ENCODE measurements around the gene MED12L. TPM values are rescaled to one million over a fixed set of nuclear protein-coding genes. Genes with fewer than 3 reads are reported as not detected.

Gene MED12L
- total and polyA plus RNA-seq, 3 experiments from 2014 or later, result 0.02 to 1.8 (median 1.7) TPM

GRCh38 chr3:151093905-151094304, 8.4 kb downstream of the MED12L start:
- no peak overlapping the region for H3K27ac ChIP-seq (ENCODE audit: low read depth, low read length)
- no peak overlapping the region for H3K4me3 Mint-ChIP-seq
- H3K36me3 Mint-ChIP-seq, result peaks cover 0 to 4% (median 0%) of the 10 kb centered on the region in 3 donors
- no peaks in the 10 kb centered on the region for H3K4me1 ChIP-seq (ENCODE audit: insufficient read depth, low read length)
- CTCF ChIA-PET, result interaction anchor here (1.3 to 2.0 kb wide), 2 partner anchors 8 to 10 kb away, joined by 5 to 6 read pairs; partner anchors contain the start of gene MED12L
- no peak overlapping the region for H3K27ac Mint-ChIP-seq
- no peaks in the 10 kb centered on the region for H3K36me3 ChIP-seq (ENCODE audit: insufficient read depth, low read length)
- POLR2A ChIA-PET, result no interaction called here
- H3K27me3 ChIP-seq (ENCODE audit: insufficient read depth, low read length, poor library complexity, severe bottlenecking), result no peaks in the 10 kb centered on the region
- H3K4me1 Mint-ChIP-seq, result no peaks in the 10 kb centered on the region
- DNase-seq, result no peak
- no peak overlapping the region for H3K4me3 ChIP-seq (ENCODE audit: low read length)
- peaks cover 0 to 4% (median 0%) of the 10 kb centered on the region in 5 donors for H3K9me3 Mint-ChIP-seq
- peaks cover 5 to 62% of the 10 kb centered on the region in 2 donors for H3K27me3 Mint-ChIP-seq
- H3K9me3 ChIP-seq (ENCODE audit: low read length), result no peaks in the 10 kb centered on the region

GRCh38 chr3:151096716-151097115, 11.3 kb downstream of the MED12L start:
- no peak overlapping the region for H3K4me3 Mint-ChIP-seq
- no peaks in the 10 kb centered on the region for H3K9me3 ChIP-seq (ENCODE audit: low read length)
- peak overlapping the region in 3 of 8 donors; percentile 28 to 47 (median 43) for H3K27ac Mint-ChIP-seq
- H3K4me1 Mint-ChIP-seq, result no peaks in the 10 kb centered on the region
- no peaks in the 10 kb centered on the region for H3K4me1 ChIP-seq (ENCODE audit: insufficient read depth, low read length)
- H3K27me3 Mint-ChIP-seq, result peaks cover 4 to 60% of the 10 kb centered on the region in 2 donors
- no peaks in the 10 kb centered on the region for H3K36me3 ChIP-seq (ENCODE audit: insufficient read depth, low read length)
- peaks cover 0 to 4% (median 0%) of the 10 kb centered on the region in 3 donors for H3K36me3 Mint-ChIP-seq
- no peaks in the 10 kb centered on the region for H3K27me3 ChIP-seq (ENCODE audit: insufficient read depth, low read length, poor library complexity, severe bottlenecking)
- DNase-seq, result peak in 1 of 5 donors; percentile 6
- ChIA-PET POLR2A (no interaction called here), CTCF (no interaction called here)
- H3K9me3 Mint-ChIP-seq, result peaks cover 0 to 4% (median 0%) of the 10 kb centered on the region in 5 donors
- H3K27ac ChIP-seq (ENCODE audit: low read depth, low read length), result no peak overlapping the region
- no peak overlapping the region for H3K4me3 ChIP-seq (ENCODE audit: low read length)

- DNase-seq, result no peak
- H3K27me3 Mint-ChIP-seq, result peaks cover 8 to 45% of the 10 kb centered on the region in 2 donors
- H3K36me3 Mint-ChIP-seq, result peaks cover 0 to 4% (median 0%) of the 10 kb centered on the region in 3 donors
- Histone ChIP-seq H3K27me3 (ENCODE audit: insufficient read depth, low read length, poor library complexity, severe bottlenecking) (no peaks in the 10 kb centered on the region), H3K4me3 (ENCODE audit: low read length) (no peak overlapping the region), H3K9me3 (ENCODE audit: low read length) (no peaks in the 10 kb centered on the region), H3K4me1 (ENCODE audit: insufficient read depth, low read length) (no peaks in the 10 kb centered on the region), H3K36me3 (ENCODE audit: insufficient read depth, low read length) (no peaks in the 10 kb centered on the region), H3K27ac (ENCODE audit: low read depth, low read length) (no peak overlapping the region)
- CTCF ChIA-PET, result no interaction called here
- H3K9me3 Mint-ChIP-seq, result peaks cover 0 to 4% (median 0%) of the 10 kb centered on the region in 5 donors
- H3K27ac Mint-ChIP-seq, result no peak overlapping the region
- H3K4me3 Mint-ChIP-seq, result no peak overlapping the region
- POLR2A ChIA-PET, result interaction anchor here (0.5 kb wide), 1 partner anchor 207 kb away, joined by 3 read pairs; no protein-coding TSS in a partner anchor
- no peaks in the 10 kb centered on the region for H3K4me1 Mint-ChIP-seq
Observed at GRCh38 chr3:151100076-151100475, 14.6 kb downstream of the MED12L start.

- Histone ChIP-seq H3K4me1 (ENCODE audit: insufficient read depth, low read length) (no peaks in the 10 kb centered on the region), H3K4me3 (ENCODE audit: low read length) (no peak overlapping the region), H3K9me3 (ENCODE audit: low read length) (no peaks in the 10 kb centered on the region), H3K27ac (ENCODE audit: low read depth, low read length) (no peak overlapping the region), H3K36me3 (ENCODE audit: insufficient read depth, low read length) (no peaks in the 10 kb centered on the region), H3K27me3 (ENCODE audit: insufficient read depth, low read length, poor library complexity, severe bottlenecking) (no peaks in the 10 kb centered on the region)
- H3K27me3 Mint-ChIP-seq, result peaks cover 7 to 35% of the 10 kb centered on the region in 2 donors
- no peak overlapping the region for H3K4me3 Mint-ChIP-seq
- H3K4me1 Mint-ChIP-seq, result no peaks in the 10 kb centered on the region
- no peak for DNase-seq
- H3K9me3 Mint-ChIP-seq, result peaks cover 0 to 4% (median 0%) of the 10 kb centered on the region in 5 donors
- ChIA-PET POLR2A (no interaction called here), CTCF (no interaction called here)
- H3K36me3 Mint-ChIP-seq, result peaks cover 0 to 4% (median 0%) of the 10 kb centered on the region in 3 donors
- H3K27ac Mint-ChIP-seq, result no peak overlapping the region
Observed at GRCh38 chr3:151101270-151101969, 16.0 kb downstream of the MED12L start.

- H3K4me1 Mint-ChIP-seq, result no peaks in the 10 kb centered on the region
- peaks cover 0 to 3% (median 0%) of the 10 kb centered on the region in 3 donors for H3K36me3 Mint-ChIP-seq
- H3K27me3 Mint-ChIP-seq, result peaks cover 7 to 30% of the 10 kb centered on the region in 2 donors
- no peak for DNase-seq
- Histone ChIP-seq H3K4me1 (ENCODE audit: insufficient read depth, low read length) (no peaks in the 10 kb centered on the region), H3K4me3 (ENCODE audit: low read length) (no peak overlapping the region), H3K36me3 (ENCODE audit: insufficient read depth, low read length) (no peaks in the 10 kb centered on the region), H3K27me3 (ENCODE audit: insufficient read depth, low read length, poor library complexity, severe bottlenecking) (no peaks in the 10 kb centered on the region), H3K27ac (ENCODE audit: low read depth, low read length) (no peak overlapping the region), H3K9me3 (ENCODE audit: low read length) (no peaks in the 10 kb centered on the region)
- peaks cover 0 to 2% (median 0%) of the 10 kb centered on the region in 5 donors for H3K9me3 Mint-ChIP-seq
- H3K27ac Mint-ChIP-seq, result no peak overlapping the region
- ChIA-PET CTCF (interaction anchor here (1.3 kb wide), 1 partner anchor 20 kb away, joined by 4 read pairs; no protein-coding TSS in a partner anchor), POLR2A (no interaction called here)
- no peak overlapping the region for H3K4me3 Mint-ChIP-seq
Observed at GRCh38 chr3:151106311-151106710, 20.8 kb downstream of the MED12L start.

GRCh38 chr3:151107177-151107576, 21.7 kb downstream of the MED12L start:
- ChIA-PET CTCF (interaction anchor here (1.3 kb wide), 1 partner anchor 20 kb away, joined by 4 read pairs; no protein-coding TSS in a partner anchor), POLR2A (no interaction called here)
- peaks cover 0 to 2% (median 0%) of the 10 kb centered on the region in 5 donors for H3K9me3 Mint-ChIP-seq
- Histone ChIP-seq H3K9me3 (ENCODE audit: low read length) (no peaks in the 10 kb centered on the region), H3K4me1 (ENCODE audit: insufficient read depth, low read length) (no peaks in the 10 kb centered on the region), H3K4me3 (ENCODE audit: low read length) (no peak overlapping the region), H3K36me3 (ENCODE audit: insufficient read depth, low read length) (no peaks in the 10 kb centered on the region), H3K27me3 (ENCODE audit: insufficient read depth, low read length, poor library complexity, severe bottlenecking) (no peaks in the 10 kb centered on the region), H3K27ac (ENCODE audit: low read depth, low read length) (no peak overlapping the region)
- DNase-seq, result no peak
- H3K4me1 Mint-ChIP-seq, result no peaks in the 10 kb centered on the region
- peaks cover 0 to 3% (median 0%) of the 10 kb centered on the region in 3 donors for H3K36me3 Mint-ChIP-seq
- no peak overlapping the region for H3K27ac Mint-ChIP-seq
- H3K4me3 Mint-ChIP-seq, result no peak overlapping the region
- peaks cover 7 to 28% of the 10 kb centered on the region in 2 donors for H3K27me3 Mint-ChIP-seq

GRCh38 chr3:151107701-151108100, 22.2 kb downstream of the MED12L start:
- ChIA-PET POLR2A (no interaction called here), CTCF (no interaction called here)
- Histone ChIP-seq H3K36me3 (ENCODE audit: insufficient read depth, low read length) (no peaks in the 10 kb centered on the region), H3K27me3 (ENCODE audit: insufficient read depth, low read length, poor library complexity, severe bottlenecking) (no peaks in the 10 kb centered on the region), H3K27ac (ENCODE audit: low read depth, low read length) (no peak overlapping the region), H3K4me1 (ENCODE audit: insufficient read depth, low read length) (no peaks in the 10 kb centered on the region), H3K9me3 (ENCODE audit: low read length) (no peaks in the 10 kb centered on the region), H3K4me3 (ENCODE audit: low read length) (no peak overlapping the region)
- no peak for DNase-seq
- Mint-ChIP-seq H3K36me3 (peaks cover 0 to 3% (median 0%) of the 10 kb centered on the region in 3 donors), H3K27ac (no peak overlapping the region), H3K27me3 (peaks cover 6 to 28% of the 10 kb centered on the region in 2 donors), H3K4me3 (no peak overlapping the region), H3K4me1 (no peaks in the 10 kb centered on the region), H3K9me3 (peaks cover 0 to 2% (median 0%) of the 10 kb centered on the region in 5 donors)

- Histone ChIP-seq H3K4me3 (ENCODE audit: low read length) (no peak overlapping the region), H3K27ac (ENCODE audit: low read depth, low read length) (no peak overlapping the region), H3K36me3 (ENCODE audit: insufficient read depth, low read length) (no peaks in the 10 kb centered on the region), H3K4me1 (ENCODE audit: insufficient read depth, low read length) (no peaks in the 10 kb centered on the region), H3K27me3 (ENCODE audit: insufficient read depth, low read length, poor library complexity, severe bottlenecking) (no peaks in the 10 kb centered on the region), H3K9me3 (ENCODE audit: low read length) (no peaks in the 10 kb centered on the region)
- Mint-ChIP-seq H3K4me1 (no peaks in the 10 kb centered on the region), H3K36me3 (peaks cover 0 to 3% (median 0%) of the 10 kb centered on the region in 3 donors), H3K4me3 (no peak overlapping the region), H3K27me3 (peaks cover 7 to 35% of the 10 kb centered on the region in 2 donors), H3K27ac (peak overlapping the region in 1 of 8 donors; percentile 2), H3K9me3 (peaks cover 0 to 2% (median 0%) of the 10 kb centered on the region in 5 donors)
- ChIA-PET CTCF (no interaction called here), POLR2A (no interaction called here)
- no peak for DNase-seq
Observed at GRCh38 chr3:151109286-151109800, 23.9 kb downstream of the MED12L start.
